Measurements from ENCODE around the gene UTP14C.
"Not testable (repeated sequence)": the region's sequence is repeated elsewhere in the genome, so short reads cannot be mapped to it uniquely, and the experiment has no call there.

UTP14C gene

GRCh38 chr13:52004511-52005170 is 19.9 kb upstream of the UTP14C start:
- no peak for DNase-seq

- no peak for DNase-seq
Observed at GRCh38 chr13:52005841-52006522, 18.5 kb upstream of the UTP14C start.

GRCh38 chr13:52006523-52007245 is 17.8 kb upstream of the UTP14C start:
- no peak for DNase-seq

DNA sequence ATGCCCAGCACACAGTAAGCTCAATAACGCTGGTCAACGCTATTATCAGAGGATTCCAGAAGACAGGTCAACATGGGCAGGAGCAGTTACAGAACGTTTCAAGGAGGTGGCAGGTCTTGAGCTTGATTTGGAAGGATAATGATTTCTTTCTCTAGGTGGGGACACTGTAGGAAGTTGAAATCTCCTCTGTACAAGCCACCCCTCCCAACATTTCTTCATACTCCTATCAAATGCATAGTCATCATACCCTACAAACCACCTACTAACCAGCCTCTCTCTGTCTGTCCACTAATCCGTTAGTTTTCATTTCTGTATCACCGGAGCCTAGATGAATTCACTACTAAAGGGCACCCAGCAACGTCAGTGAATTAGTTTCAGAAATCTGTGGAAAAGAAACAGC is 14.5 kb upstream of the UTP14C start:
- DNase-seq, result no peak

DNA sequence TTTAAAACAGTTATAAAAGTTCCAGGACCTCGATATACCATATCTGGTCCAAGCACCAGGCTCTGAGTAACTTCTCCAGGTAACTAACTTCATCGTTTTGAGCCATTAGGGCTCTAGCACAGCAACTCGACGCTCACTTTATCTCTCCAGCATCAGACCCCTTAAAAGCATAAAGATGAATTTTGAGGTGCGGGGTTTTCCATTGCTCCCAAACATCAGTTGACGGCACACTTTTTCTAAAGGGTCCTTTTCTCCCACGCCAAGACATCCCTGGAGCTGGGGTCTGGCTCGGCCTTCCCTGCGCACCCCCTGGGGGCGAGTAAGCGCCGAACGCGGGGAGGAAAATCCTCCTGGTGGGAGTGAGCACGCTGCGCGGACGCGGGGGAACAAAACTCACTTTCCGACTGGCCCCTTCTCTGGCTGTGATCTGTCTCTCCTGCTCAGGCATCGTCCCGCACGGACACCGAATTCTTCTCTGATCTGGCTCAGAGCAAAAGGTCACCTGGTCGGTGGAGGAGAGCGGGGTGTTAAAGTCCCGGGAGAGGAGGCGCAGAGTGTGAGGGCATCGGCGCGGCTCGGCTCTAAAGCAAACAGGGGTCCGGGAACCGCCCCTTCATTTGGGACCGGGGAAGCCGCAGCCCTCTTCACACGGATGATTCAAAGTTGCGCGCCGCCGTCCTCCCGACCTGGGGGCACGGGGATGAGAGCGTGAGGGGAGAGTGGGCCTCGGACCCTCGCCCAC is 13.4 kb upstream of the UTP14C start, which contains the start of gene ATP7B:
ATP7B (minus strand) TSS at position 561 of the 742 bp plus-strand sequence; CDS start at position 448, 113 bp downstream.
- peak in 2 of 3 experiments; percentile 76 to 84 for DNase-seq

GRCh38 chr13:52011632-52012511 is 12.6 kb upstream of the UTP14C start, which contains the start of gene ALG11:
Gene ALG11 (plus strand): TSS chr13:52012398. CDS start chr13:52012419, 21 bp downstream.
- DNase-seq, result peak; percentile 99 to 100 (median 100)

DNA sequence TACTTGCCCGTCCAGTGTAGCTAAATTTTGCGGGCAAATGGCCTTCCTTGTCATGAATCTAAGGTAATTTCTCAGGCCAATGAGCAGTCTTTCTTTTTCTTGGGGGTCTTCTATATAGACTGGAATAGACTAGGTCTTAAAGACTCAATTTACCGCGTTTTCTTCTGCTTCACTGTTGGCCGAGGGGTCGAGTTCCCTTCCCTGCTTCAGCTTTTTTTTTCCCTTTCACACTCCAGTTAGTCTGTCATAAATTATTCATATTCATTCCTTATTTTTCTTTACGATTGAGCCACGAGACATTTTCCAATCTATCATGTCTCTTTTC is 12.0 kb upstream of the UTP14C start:
- DNase-seq, result peak in 1 of 3 experiments; percentile 8

GRCh38 chr13:52016296-52016695 is 8.2 kb upstream of the UTP14C start:
- no peak for DNase-seq

DNA sequence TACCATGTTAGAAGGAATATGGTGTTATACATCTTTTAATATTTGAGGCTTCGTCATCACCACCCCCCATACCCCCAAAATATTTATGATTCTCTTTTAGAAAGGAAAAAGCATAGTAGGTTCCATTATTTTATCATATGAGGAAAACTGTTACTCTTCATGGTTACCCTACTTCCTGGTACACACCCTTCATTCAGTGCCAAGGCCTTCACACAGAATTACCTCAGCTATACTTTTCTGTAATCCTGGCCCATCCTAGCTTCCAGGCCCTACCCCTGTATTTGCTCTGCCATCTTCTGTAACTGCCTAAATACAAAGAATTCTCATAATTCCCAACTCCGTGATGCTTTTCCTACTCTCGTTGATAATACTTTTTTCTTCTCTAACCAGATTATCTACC is 4.3 kb upstream of the UTP14C start:
- no peak for DNase-seq

GRCh38 chr13:52022356-52022755 is 2.1 kb upstream of the UTP14C start:
- no peak for DNase-seq

- DNase-seq, result no peak
Observed at GRCh38 chr13:52025475-52026245, 1.2 kb downstream of the UTP14C start.

DNA sequence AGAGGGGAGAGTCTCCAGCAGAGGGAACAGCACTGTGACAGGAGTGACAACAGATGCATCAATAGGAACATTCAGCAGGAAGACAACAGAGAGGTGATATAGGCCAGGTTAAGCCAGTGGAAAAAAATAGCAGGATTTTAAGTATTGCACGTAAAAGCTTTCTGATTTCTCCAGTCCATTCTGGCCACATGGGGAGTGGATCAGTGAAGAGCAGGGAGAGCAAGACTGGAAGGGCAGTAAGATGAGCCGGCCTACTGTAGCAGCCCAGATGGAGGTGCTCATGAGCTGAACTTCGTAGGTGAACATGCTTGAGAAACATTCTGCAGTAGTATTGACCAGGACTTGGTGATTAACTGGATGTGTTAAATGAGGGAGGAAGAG is 1.7 kb downstream of the UTP14C start:
- no peak for DNase-seq

GRCh38 chr13:52027832-52028231 is 3.3 kb downstream of the UTP14C start:
- DNase-seq, result no peak

DNA sequence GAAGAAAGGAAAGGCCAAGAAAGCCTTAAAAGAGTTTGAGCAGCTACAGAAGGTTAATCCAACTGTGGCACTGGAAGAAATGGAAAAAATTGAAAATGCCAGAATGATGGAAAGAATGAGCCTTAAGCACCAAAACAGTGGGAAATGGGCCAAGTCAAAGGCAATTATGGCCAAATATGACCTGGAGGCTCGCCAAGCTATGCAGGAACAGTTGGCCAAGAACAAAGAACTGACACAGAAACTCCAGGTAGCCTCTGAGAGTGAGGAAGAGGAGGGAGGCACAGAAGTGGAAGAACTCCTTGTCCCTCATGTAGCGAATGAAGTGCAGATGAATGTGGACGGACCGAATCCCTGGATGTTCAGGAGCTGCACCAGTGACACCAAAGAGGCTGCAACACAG is 5.1 kb downstream of the UTP14C start:
- DNase-seq, result no peak

GRCh38 chr13:52030401-52030800 is 5.9 kb downstream of the UTP14C start:
- not testable (repeated sequence) for DNase-seq

DNA sequence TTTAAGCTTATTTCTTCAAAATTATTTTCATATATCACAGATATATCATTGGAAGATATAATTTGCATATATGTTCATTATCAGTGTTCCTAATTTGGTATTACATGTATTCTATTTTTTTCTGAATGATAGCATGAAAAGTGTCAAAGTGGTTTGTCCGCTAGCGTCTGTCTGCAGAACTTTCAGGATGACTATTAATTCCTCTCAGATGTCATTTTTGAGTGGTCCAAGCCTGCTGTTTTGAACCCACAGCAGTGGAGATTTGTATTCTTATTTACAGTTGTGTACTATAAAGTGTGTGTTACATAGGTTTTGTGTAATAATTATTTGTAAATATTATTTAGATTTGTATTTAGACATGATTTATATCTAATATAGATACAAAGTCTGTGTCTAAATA is 8.5 kb downstream of the UTP14C start:
- no peak for DNase-seq

- peak in 1 of 3 experiments; percentile 15 for DNase-seq
Observed at GRCh38 chr13:52034616-52035226, 10.2 kb downstream of the UTP14C start.

- no peak for DNase-seq
Observed at GRCh38 chr13:52036037-52036436, 11.5 kb downstream of the UTP14C start.

- DNase-seq, result no peak
Observed at GRCh38 chr13:52043675-52044074, 19.2 kb downstream of the UTP14C start.

DNA sequence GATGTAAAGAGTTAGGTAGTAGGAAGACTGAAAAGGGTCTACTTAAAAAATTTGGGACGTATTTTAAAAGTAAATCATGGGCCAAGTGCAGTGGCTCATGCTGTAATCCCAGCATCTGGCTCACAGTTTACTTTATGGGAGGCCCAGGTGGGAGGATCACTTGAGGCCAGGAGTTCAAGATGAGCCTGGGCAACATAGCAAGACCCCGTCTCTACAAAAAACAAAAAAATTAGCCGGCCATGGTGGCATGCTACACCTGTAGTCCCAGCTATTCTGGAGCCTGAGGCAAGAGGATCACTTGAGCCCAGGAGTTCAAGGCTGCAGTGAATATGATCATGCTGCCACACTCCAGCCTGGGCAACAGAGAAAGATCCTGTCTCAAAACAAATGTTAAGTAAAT is 23.0 kb downstream of the UTP14C start:
- DNase-seq, result no peak

GRCh38 chr13:52048516-52048915 is 24.0 kb downstream of the UTP14C start:
- DNase-seq, result no peak
